ENCODE measurements around the gene TUBA8.
"Not testable (repeated sequence)": the region's sequence is repeated elsewhere in the genome, so short reads cannot be mapped to it uniquely, and the experiment has no call there.

TUBA8 gene

GRCh38 chr22:18130699-18131429, 20.3 kb downstream of the TUBA8 start:
- DNase-seq, result no peak

- DNase-seq, result no peak
These were observed 22.8 kb downstream of the TUBA8 start for GRCh38 chr22:18133452-18133851.

GRCh38 chr22:18136563-18137320, 26.1 kb downstream of the TUBA8 start:
- DNase-seq, result no peak

- not testable (repeated sequence) for DNase-seq
These were observed 30.4 kb downstream of the TUBA8 start for GRCh38 chr22:18141004-18141403.

- DNase-seq, result no peak
These were observed 33.5 kb downstream of the TUBA8 start for GRCh38 chr22:18144105-18144504.

- DNase-seq, result no peak
These were observed 35.2 kb downstream of the TUBA8 start for GRCh38 chr22:18145676-18146388.

- DNase-seq, result no peak
These were observed 35.8 kb downstream of the TUBA8 start for GRCh38 chr22:18146389-18146753.

- DNase-seq, result no peak
These were observed 37.2 kb downstream of the TUBA8 start for GRCh38 chr22:18147791-18148190.

- DNase-seq, result no peak
These were observed 37.8 kb downstream of the TUBA8 start for GRCh38 chr22:18148293-18148965.

GRCh38 chr22:18152519-18152918, 41.9 kb downstream of the TUBA8 start:
- no peak for DNase-seq

GRCh38 chr22:18154821-18155390, 44.3 kb downstream of the TUBA8 start:
- no peak for DNase-seq

- DNase-seq, result not testable (repeated sequence)
These were observed 44.9 kb downstream of the TUBA8 start for GRCh38 chr22:18155546-18155945.

GRCh38 chr22:18156878-18157713, 46.5 kb downstream of the TUBA8 start:
- peak; percentile 69 for DNase-seq

- no peak for DNase-seq
These were observed 47.1 kb downstream of the TUBA8 start for GRCh38 chr22:18157714-18158028.

GRCh38 chr22:18160641-18161040, 50.0 kb downstream of the TUBA8 start:
- DNase-seq, result not testable (repeated sequence)

GRCh38 chr22:18163843-18164242, 53.2 kb downstream of the TUBA8 start:
- not testable (repeated sequence) for DNase-seq

GRCh38 chr22:18164584-18164983, 54.0 kb downstream of the TUBA8 start:
- not testable (repeated sequence) for DNase-seq

GRCh38 chr22:18165356-18165755, 54.7 kb downstream of the TUBA8 start:
- not testable (repeated sequence) for DNase-seq

- DNase-seq, result not testable (repeated sequence)
These were observed 59.7 kb downstream of the TUBA8 start for GRCh38 chr22:18170284-18170683.

- not testable (repeated sequence) for DNase-seq
These were observed 61.6 kb downstream of the TUBA8 start for GRCh38 chr22:18172203-18172602.

- not testable (repeated sequence) for DNase-seq
These were observed 62.2 kb downstream of the TUBA8 start for GRCh38 chr22:18172776-18173175.

GRCh38 chr22:18173441-18173840, 62.8 kb downstream of the TUBA8 start:
- not testable (repeated sequence) for DNase-seq
